ENCODE results near the gene SEZ6L.

Gene SEZ6L

GRCh38 chr22:26239581-26239980, 70.3 kb downstream of the SEZ6L start:
- Mint-ChIP-seq H3K4me1 (ENCODE audit: low read depth) (no peaks in the 10 kb centered on the region), H3K27me3 (ENCODE audit: low read depth) (no peaks in the 10 kb centered on the region), H3K9me3 (no peaks in the 10 kb centered on the region), H3K36me3 (ENCODE audit: low read depth) (no peaks in the 10 kb centered on the region), H3K4me3 (no peak overlapping the region), H3K27ac (no peak overlapping the region)
- DNase-seq (ENCODE audit: low spot score): no peak

- no peaks in the 10 kb centered on the region for H3K36me3 Mint-ChIP-seq (ENCODE audit: low read depth)
- no peak for DNase-seq (ENCODE audit: low spot score)
- H3K27me3 Mint-ChIP-seq (ENCODE audit: low read depth): no peaks in the 10 kb centered on the region
- no peak overlapping the region for H3K27ac Mint-ChIP-seq
- H3K9me3 Mint-ChIP-seq: no peaks in the 10 kb centered on the region
- no peaks in the 10 kb centered on the region for H3K4me1 Mint-ChIP-seq (ENCODE audit: low read depth)
- H3K4me3 Mint-ChIP-seq: no peak overlapping the region
Measured at GRCh38 chr22:26241361-26241760, 72.1 kb downstream of the SEZ6L start.

GRCh38 chr22:26245001-26245400, 75.7 kb downstream of the SEZ6L start:
- Mint-ChIP-seq H3K27ac (no peak overlapping the region), H3K27me3 (ENCODE audit: low read depth) (no peaks in the 10 kb centered on the region), H3K4me1 (ENCODE audit: low read depth) (no peaks in the 10 kb centered on the region), H3K9me3 (no peaks in the 10 kb centered on the region), H3K36me3 (ENCODE audit: low read depth) (no peaks in the 10 kb centered on the region), H3K4me3 (no peak overlapping the region)
- no peak for DNase-seq (ENCODE audit: low spot score)

- Mint-ChIP-seq H3K9me3 (no peaks in the 10 kb centered on the region), H3K4me1 (ENCODE audit: low read depth) (no peaks in the 10 kb centered on the region), H3K36me3 (ENCODE audit: low read depth) (no peaks in the 10 kb centered on the region), H3K4me3 (no peak overlapping the region), H3K27ac (no peak overlapping the region), H3K27me3 (ENCODE audit: low read depth) (no peaks in the 10 kb centered on the region)
- DNase-seq (ENCODE audit: low spot score): no peak
Measured at GRCh38 chr22:26246552-26246951, 77.3 kb downstream of the SEZ6L start.

GRCh38 chr22:26251869-26252268, 82.6 kb downstream of the SEZ6L start:
- Mint-ChIP-seq H3K4me1 (ENCODE audit: low read depth) (no peaks in the 10 kb centered on the region), H3K36me3 (ENCODE audit: low read depth) (no peaks in the 10 kb centered on the region), H3K27me3 (ENCODE audit: low read depth) (no peaks in the 10 kb centered on the region), H3K9me3 (no peaks in the 10 kb centered on the region), H3K4me3 (no peak overlapping the region), H3K27ac (no peak overlapping the region)
- DNase-seq (ENCODE audit: low spot score): no peak

- H3K4me1 Mint-ChIP-seq (ENCODE audit: low read depth): no peaks in the 10 kb centered on the region
Measured at GRCh38 chr22:26259510-26259909, 90.2 kb downstream of the SEZ6L start.

GRCh38 chr22:26264162-26264561, 94.9 kb downstream of the SEZ6L start:
- no peaks in the 10 kb centered on the region for H3K27me3 Mint-ChIP-seq (ENCODE audit: low read depth)
- H3K27ac Mint-ChIP-seq: no peak overlapping the region
- no peak for DNase-seq (ENCODE audit: low spot score)
- no peaks in the 10 kb centered on the region for H3K9me3 Mint-ChIP-seq
- H3K4me1 Mint-ChIP-seq (ENCODE audit: low read depth): no peaks in the 10 kb centered on the region
- no peaks in the 10 kb centered on the region for H3K36me3 Mint-ChIP-seq (ENCODE audit: low read depth)
- H3K4me3 Mint-ChIP-seq: no peak overlapping the region

More at GRCh38 chr22:26259510-26259909, 90.2 kb downstream of the SEZ6L start:
- Mint-ChIP-seq H3K27ac (no peak overlapping the region), H3K9me3 (no peaks in the 10 kb centered on the region), H3K36me3 (ENCODE audit: low read depth) (no peaks in the 10 kb centered on the region), H3K4me3 (no peak overlapping the region), H3K27me3 (ENCODE audit: low read depth) (no peaks in the 10 kb centered on the region)
- DNase-seq (ENCODE audit: low spot score): no peak

GRCh38 chr22:26265281-26265680, 96.0 kb downstream of the SEZ6L start:
- no peaks in the 10 kb centered on the region for H3K27me3 Mint-ChIP-seq (ENCODE audit: low read depth)
- H3K36me3 Mint-ChIP-seq (ENCODE audit: low read depth): no peaks in the 10 kb centered on the region
- no peak overlapping the region for H3K4me3 Mint-ChIP-seq

GRCh38 chr22:26265909-26266308, 96.6 kb downstream of the SEZ6L start:
- no peak overlapping the region for H3K4me3 Mint-ChIP-seq
- DNase-seq (ENCODE audit: low spot score): no peak
- no peaks in the 10 kb centered on the region for H3K9me3 Mint-ChIP-seq
- H3K4me1 Mint-ChIP-seq (ENCODE audit: low read depth): no peaks in the 10 kb centered on the region
- no peaks in the 10 kb centered on the region for H3K27me3 Mint-ChIP-seq (ENCODE audit: low read depth)
- no peak overlapping the region for H3K27ac Mint-ChIP-seq
- no peaks in the 10 kb centered on the region for H3K36me3 Mint-ChIP-seq (ENCODE audit: low read depth)

More at GRCh38 chr22:26265281-26265680, 96.0 kb downstream of the SEZ6L start:
- DNase-seq (ENCODE audit: low spot score): no peak
- Mint-ChIP-seq H3K4me1 (ENCODE audit: low read depth) (no peaks in the 10 kb centered on the region), H3K9me3 (no peaks in the 10 kb centered on the region), H3K27ac (no peak overlapping the region)

GRCh38 chr22:26267856-26268255, 98.6 kb downstream of the SEZ6L start:
- DNase-seq (ENCODE audit: low spot score): no peak
- Mint-ChIP-seq H3K4me1 (ENCODE audit: low read depth) (no peaks in the 10 kb centered on the region), H3K36me3 (ENCODE audit: low read depth) (no peaks in the 10 kb centered on the region), H3K9me3 (no peaks in the 10 kb centered on the region), H3K4me3 (no peak overlapping the region), H3K27ac (no peak overlapping the region), H3K27me3 (ENCODE audit: low read depth) (peaks cover 2% of the 10 kb centered on the region)

- no peaks in the 10 kb centered on the region for H3K36me3 Mint-ChIP-seq (ENCODE audit: low read depth)
- no peaks in the 10 kb centered on the region for H3K9me3 Mint-ChIP-seq
- no peak overlapping the region for H3K27ac Mint-ChIP-seq
- peaks cover 2% of the 10 kb centered on the region for H3K27me3 Mint-ChIP-seq (ENCODE audit: low read depth)
- DNase-seq (ENCODE audit: low spot score): no peak
- H3K4me3 Mint-ChIP-seq: no peak overlapping the region
- H3K4me1 Mint-ChIP-seq (ENCODE audit: low read depth): no peaks in the 10 kb centered on the region
Measured at GRCh38 chr22:26269572-26269971, 100.3 kb downstream of the SEZ6L start.

- H3K27ac Mint-ChIP-seq: no peak overlapping the region
- no peaks in the 10 kb centered on the region for H3K9me3 Mint-ChIP-seq
- no peaks in the 10 kb centered on the region for H3K36me3 Mint-ChIP-seq (ENCODE audit: low read depth)
- no peaks in the 10 kb centered on the region for H3K4me1 Mint-ChIP-seq (ENCODE audit: low read depth)
- no peak overlapping the region for H3K4me3 Mint-ChIP-seq
- H3K27me3 Mint-ChIP-seq (ENCODE audit: low read depth): peaks cover 2% of the 10 kb centered on the region
- no peak for DNase-seq (ENCODE audit: low spot score)
Measured at GRCh38 chr22:26271427-26271826, 102.2 kb downstream of the SEZ6L start.

- H3K4me3 Mint-ChIP-seq: no peak overlapping the region
- H3K27ac Mint-ChIP-seq: no peak overlapping the region
- H3K36me3 Mint-ChIP-seq (ENCODE audit: low read depth): no peaks in the 10 kb centered on the region
- no peaks in the 10 kb centered on the region for H3K4me1 Mint-ChIP-seq (ENCODE audit: low read depth)
- DNase-seq (ENCODE audit: low spot score): no peak
- H3K27me3 Mint-ChIP-seq (ENCODE audit: low read depth): peaks cover 2% of the 10 kb centered on the region
- no peaks in the 10 kb centered on the region for H3K9me3 Mint-ChIP-seq
Measured at GRCh38 chr22:26273011-26273675, 103.9 kb downstream of the SEZ6L start.

GRCh38 chr22:26276529-26277160, 107.4 kb downstream of the SEZ6L start:
- Mint-ChIP-seq H3K4me3 (no peak overlapping the region), H3K36me3 (ENCODE audit: low read depth) (no peaks in the 10 kb centered on the region), H3K9me3 (no peaks in the 10 kb centered on the region), H3K27ac (no peak overlapping the region), H3K27me3 (ENCODE audit: low read depth) (peaks cover 2% of the 10 kb centered on the region), H3K4me1 (ENCODE audit: low read depth) (no peaks in the 10 kb centered on the region)
- no peak for DNase-seq (ENCODE audit: low spot score)

GRCh38 chr22:26281941-26282340, 112.7 kb downstream of the SEZ6L start:
- no peaks in the 10 kb centered on the region for H3K9me3 Mint-ChIP-seq
- peaks cover 4% of the 10 kb centered on the region for H3K27me3 Mint-ChIP-seq (ENCODE audit: low read depth)
- H3K4me1 Mint-ChIP-seq (ENCODE audit: low read depth): peaks cover 2% of the 10 kb centered on the region
- no peaks in the 10 kb centered on the region for H3K36me3 Mint-ChIP-seq (ENCODE audit: low read depth)
- no peak for DNase-seq (ENCODE audit: low spot score)
- H3K27ac Mint-ChIP-seq: no peak overlapping the region
- H3K4me3 Mint-ChIP-seq: no peak overlapping the region

Measured in T-helper 2 cell treated with Interferon-gamma antibody and Interleukin-4, amounts not matched to agents 5 μg/mL and 100 μg/mL, for 36 hours (primary cell).